ENCODE results near the gene AKR1D1.

DNA sequence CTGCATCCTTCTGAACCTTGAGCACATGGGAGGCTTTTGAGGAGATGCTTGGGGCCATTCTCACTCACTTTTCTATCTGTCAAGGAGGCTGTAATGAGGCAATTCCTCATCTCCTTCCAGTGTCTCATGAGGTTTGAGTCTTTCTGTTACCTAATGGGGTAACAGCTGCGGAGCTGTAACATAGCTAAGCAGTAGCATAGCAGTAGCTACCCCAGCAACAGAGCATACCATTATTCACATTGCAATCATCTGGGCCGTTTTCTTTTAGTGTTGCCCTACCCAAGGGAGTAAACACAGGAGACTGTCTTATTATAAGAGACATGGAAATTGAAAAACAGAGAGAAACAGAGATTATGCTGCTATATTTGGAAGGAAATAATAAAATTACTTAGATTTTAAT lies 68.7 kb downstream of the AKR1D1 start:
- TF ChIP-seq, protein P1, sequence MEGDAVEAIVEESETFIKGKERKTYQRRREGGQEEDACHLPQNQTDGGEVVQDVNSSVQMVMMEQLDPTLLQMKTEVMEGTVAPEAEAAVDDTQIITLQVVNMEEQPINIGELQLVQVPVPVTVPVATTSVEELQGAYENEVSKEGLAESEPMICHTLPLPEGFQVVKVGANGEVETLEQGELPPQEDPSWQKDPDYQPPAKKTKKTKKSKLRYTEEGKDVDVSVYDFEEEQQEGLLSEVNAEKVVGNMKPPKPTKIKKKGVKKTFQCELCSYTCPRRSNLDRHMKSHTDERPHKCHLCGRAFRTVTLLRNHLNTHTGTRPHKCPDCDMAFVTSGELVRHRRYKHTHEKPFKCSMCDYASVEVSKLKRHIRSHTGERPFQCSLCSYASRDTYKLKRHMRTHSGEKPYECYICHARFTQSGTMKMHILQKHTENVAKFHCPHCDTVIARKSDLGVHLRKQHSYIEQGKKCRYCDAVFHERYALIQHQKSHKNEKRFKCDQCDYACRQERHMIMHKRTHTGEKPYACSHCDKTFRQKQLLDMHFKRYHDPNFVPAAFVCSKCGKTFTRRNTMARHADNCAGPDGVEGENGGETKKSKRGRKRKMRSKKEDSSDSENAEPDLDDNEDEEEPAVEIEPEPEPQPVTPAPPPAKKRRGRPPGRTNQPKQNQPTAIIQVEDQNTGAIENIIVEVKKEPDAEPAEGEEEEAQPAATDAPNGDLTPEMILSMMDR (IDR thresholded peaks at IDR 0.05), result no peak
- TF ChIP-seq POLR2A (IDR thresholded peaks at IDR 0.05), result no peak

Data from thyroid gland (tissue), 4 donors.